H9 (cell line): ENCODE results near the gene CAMTA1. TPM values are rescaled to one million over a fixed set of nuclear protein-coding genes. Genes with fewer than 3 reads are reported as not detected.

Source experiments
- DNase-seq: peaks from one replicate; pipeline ENCODE4 v3.0.0-alpha.2; 2017
- H2AFZ ChIP-seq: one replicate; pipeline ENCODE4 v1.6.1; 2013; ENCODE audit warnings: mild to moderate bottlenecking, low read length, control low read depth, moderate library complexity
- H2AK5ac ChIP-seq: 2 replicates; pipeline ENCODE4 v1.6.1; 2013; ENCODE audit warnings: low read length, control low read depth, mixed read lengths; ENCODE audit not compliant: insufficient read length
- H2BK120ac ChIP-seq: one replicate; pipeline ENCODE4 v1.6.1; 2013; ENCODE audit warnings: low read depth, mild to moderate bottlenecking, low read length, control low read depth, inconsistent platforms; ENCODE audit not compliant: poor library complexity, severe bottlenecking
- H2BK12ac ChIP-seq: 2 replicates; pipeline ENCODE4 v1.6.1; 2013; ENCODE audit warnings: low read length, control low read depth, mixed read lengths, low read depth; ENCODE audit not compliant: insufficient read length
- H2BK15ac ChIP-seq: 2 replicates; pipeline ENCODE4 v1.6.1; 2013; ENCODE audit warnings: low read depth, low read length, control low read depth
- H2BK20ac ChIP-seq: one replicate; pipeline ENCODE4 v1.6.1; 2013; ENCODE audit warnings: low read depth, mild to moderate bottlenecking, low read length, control low read depth, inconsistent platforms; ENCODE audit not compliant: poor library complexity, severe bottlenecking
- H2BK5ac ChIP-seq: 2 replicates; pipeline ENCODE4 v1.6.1; 2013; ENCODE audit warnings: low read length, control low read depth, mixed read lengths; ENCODE audit not compliant: insufficient read length
- H3K14ac ChIP-seq: 2 replicates; pipeline ENCODE4 v1.6.1; 2013; ENCODE audit warnings: low read length, control low read depth; ENCODE audit not compliant: insufficient read depth
- H3K18ac ChIP-seq: 2 replicates; pipeline ENCODE4 v1.6.1; 2013; ENCODE audit warnings: low read depth, mild to moderate bottlenecking, mixed read lengths, low read length, control low read depth; ENCODE audit not compliant: insufficient read length
- H3K23ac ChIP-seq: 2 replicates; pipeline ENCODE4 v1.6.1; 2013; ENCODE audit warnings: low read length, control low read depth, mixed read lengths, low read depth; ENCODE audit not compliant: insufficient read length
- H3K23me2 ChIP-seq: 2 replicates; pipeline ENCODE4 v1.6.1; 2013; ENCODE audit warnings: low read depth, mild to moderate bottlenecking, mixed read lengths, low read length, control low read depth; ENCODE audit not compliant: insufficient read length, poor library complexity, severe bottlenecking
- H3K27ac ChIP-seq: 2 replicates; pipeline ENCODE4 v1.5.1; 2013; ENCODE audit warnings: low read length, control low read depth, mixed read lengths, low read depth; ENCODE audit not compliant: insufficient read length
- H3K27me3 ChIP-seq: 2 replicates; pipeline ENCODE4 v1.6.1; 2013; ENCODE audit warnings: low read length, control low read depth, inconsistent platforms; ENCODE audit not compliant: insufficient read depth
- H3K4ac ChIP-seq: 2 replicates; pipeline ENCODE4 v1.6.1; 2013; ENCODE audit warnings: low read depth, mild to moderate bottlenecking, control low read depth, inconsistent platforms, low read length, moderate library complexity
- H3K4me1 ChIP-seq: 2 replicates; pipeline ENCODE4 v1.6.1; 2013; ENCODE audit warnings: low read length, control low read depth, inconsistent platforms; ENCODE audit not compliant: insufficient read depth
- H3K4me2 ChIP-seq: 2 replicates; pipeline ENCODE4 v1.6.1; 2013; ENCODE audit warnings: low read length, control low read depth, mixed read lengths; ENCODE audit not compliant: insufficient read length, insufficient read depth
- H3K56ac ChIP-seq: 2 replicates; pipeline ENCODE4 v1.6.1; 2013; ENCODE audit warnings: low read depth, mild to moderate bottlenecking, mixed read lengths, low read length, control low read depth; ENCODE audit not compliant: insufficient read length
- H3K79me1 ChIP-seq: 2 replicates; pipeline ENCODE4 v1.6.1; 2013; ENCODE audit warnings: low read depth, mild to moderate bottlenecking, moderate library complexity, low read length, control low read depth, inconsistent platforms; ENCODE audit not compliant: insufficient read depth, poor library complexity, severe bottlenecking
- H3K79me2 ChIP-seq: 2 replicates; pipeline ENCODE4 v1.6.1; 2013; ENCODE audit warnings: low read length, control low read depth, inconsistent platforms; ENCODE audit not compliant: insufficient read depth
- H3K9ac ChIP-seq: 2 replicates; pipeline ENCODE4 v1.6.1; 2013; ENCODE audit warnings: low read length, control low read depth, mixed read lengths; ENCODE audit not compliant: insufficient read length; ENCODE audit errors: extremely low read depth
- H3K9me3 ChIP-seq: one replicate; pipeline ENCODE4 v1.6.1; 2013; ENCODE audit warnings: low read depth, low read length, inconsistent platforms; ENCODE audit not compliant: control insufficient read depth
- H3T11ph ChIP-seq: one replicate; pipeline ENCODE4 v1.6.1; 2013; ENCODE audit warnings: mild to moderate bottlenecking, low read length, control low read depth, inconsistent platforms
- H4K20me1 ChIP-seq: one replicate; pipeline ENCODE4 v1.6.1; 2013; ENCODE audit not compliant: control insufficient read depth, insufficient read length, insufficient read depth
- H4K5ac ChIP-seq: 2 replicates; pipeline ENCODE4 v1.6.1; 2013; ENCODE audit warnings: low read depth, mild to moderate bottlenecking, mixed read lengths, low read length, control low read depth; ENCODE audit not compliant: insufficient read length
- H4K8ac ChIP-seq: replicated peaks from 2 replicates; pipeline ENCODE4 v1.6.1; 2013; ENCODE audit warnings: low read length, control low read depth, mixed read lengths, low read depth; ENCODE audit not compliant: insufficient read length
- H4K91ac ChIP-seq: 2 replicates; pipeline ENCODE4 v1.6.1; 2013; ENCODE audit warnings: low read depth, mild to moderate bottlenecking, moderate library complexity, mixed read lengths, low read length, control low read depth; ENCODE audit not compliant: insufficient read length
- H3K27ac Mint-ChIP-seq, 3 experiments: 2 replicates in 2 of 3; 3 replicates in 1 of 3; pipeline ENCODE4 v1.8.0; 2020 to 2021; ENCODE audit warnings: mixed read lengths in 3 of 3, mild to moderate bottlenecking in 1 of 3, moderate library complexity in 1 of 3
- H3K27me3 Mint-ChIP-seq: 2 replicates; pipeline ENCODE4 v1.8.0; 2021; ENCODE audit warnings: low read depth, mild to moderate bottlenecking, moderate library complexity, mixed read lengths
- H3K36me3 Mint-ChIP-seq, 3 experiments: 2 replicates in 2 of 3; 3 replicates in 1 of 3; pipeline ENCODE4 v1.8.0; 2020 to 2021; ENCODE audit warnings: low read depth in 3 of 3, mixed read lengths in 3 of 3; ENCODE audit not compliant: insufficient read depth in 1 of 3
- H3K4me1 Mint-ChIP-seq, 2 experiments: 2 replicates each; pipeline ENCODE4 v1.8.0; 2020; ENCODE audit warnings: mixed read lengths in 2 of 2
- H3K4me3 Mint-ChIP-seq, 2 experiments: 2 replicates in 1 of 2; 3 replicates in 1 of 2; pipeline ENCODE4 v1.8.0; 2020 to 2021; ENCODE audit warnings: mild to moderate bottlenecking in 2 of 2, mixed read lengths in 2 of 2, moderate library complexity in 1 of 2
- H3K9me3 Mint-ChIP-seq, 2 experiments: 2 replicates in 1 of 2; 3 replicates in 1 of 2; pipeline ENCODE4 v1.8.0; 2020; ENCODE audit warnings: mild to moderate bottlenecking in 2 of 2, mixed read lengths in 2 of 2, moderate library complexity in 1 of 2
- WGBS: extraction: QIAGEN DNeasy Blood & Tissue Kit; methylation state at CpG from one replicate; pipeline ENCODE4 v1.1.7; 2013; ENCODE audit warnings: missing lambda C conversion rate, low lambda C conversion rate, mixed read lengths; ENCODE audit not compliant: insufficient read length; ENCODE audit errors: extremely low coverage; 5-methylcytosine and 5-hydroxymethylcytosine counted together
- total RNA-seq: library from RNA; stranded (reverse); gene quantifications from 2 replicates; pipeline ENCODE4 v1.2.1, GENCODE V29; 2021
- TF ChIP-seq, protein P1 (sequence below): fragments of 200-600 bp; sonication (generic); conservative IDR thresholded peaks from 3 replicates; pipeline ENCODE4 v1.8.0; 2021; ENCODE audit warnings: antibody characterized with exemption, mild to moderate bottlenecking

The CAMTA1 gene
- total RNA-seq, 1 experiment from 2014 or later = 115 TPM

DNA sequence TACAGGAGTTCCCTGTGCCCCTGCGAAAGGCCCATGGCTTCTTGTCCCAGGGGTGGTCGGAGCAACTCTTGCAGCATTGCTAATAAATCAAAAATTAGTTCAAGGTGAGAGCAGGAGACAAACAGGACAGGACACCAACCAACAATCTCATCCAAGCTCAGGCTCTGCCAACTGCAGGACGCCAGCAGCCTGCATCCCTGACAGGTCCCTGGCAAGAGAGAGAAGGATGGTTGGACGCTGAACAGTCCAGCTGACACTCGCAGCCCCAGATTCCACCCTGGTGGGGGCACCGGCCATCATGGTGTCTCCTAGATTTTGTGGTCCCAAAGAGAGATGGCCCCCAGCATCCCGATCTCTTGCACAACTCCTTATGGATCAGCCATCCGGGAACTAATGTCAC is 843.8 kb downstream of the CAMTA1 start:
- Histone ChIP-seq H3K4me1 (no peaks in the 10 kb centered on the region), H3K9me3 (no peaks in the 10 kb centered on the region), H4K5ac (no peak overlapping the region), H2BK120ac (no peak overlapping the region), H3K27ac (no peak overlapping the region), H3K9ac (no peak overlapping the region), H2BK20ac (no peak overlapping the region), H4K20me1 (no peaks in the 10 kb centered on the region), H4K8ac (no peak overlapping the region), H2BK5ac (no peak overlapping the region), H3K27me3 (no peaks in the 10 kb centered on the region), H4K91ac (no peak overlapping the region), H3K79me2 (no peaks in the 10 kb centered on the region), H3K56ac (no peak overlapping the region), H3K18ac (no peak overlapping the region), H3K4me2 (no peak overlapping the region), H3T11ph (no peak overlapping the region), H3K14ac (no peak overlapping the region; the same call in 1 of the 2 replicates), H3K4ac (no peak overlapping the region), H3K79me1 (no peaks in the 10 kb centered on the region), H2AFZ (no peak overlapping the region), H2BK15ac (no peak overlapping the region), H3K23ac (no peak overlapping the region), H2BK12ac (no peak overlapping the region), H2AK5ac (no peak overlapping the region), H3K23me2 (no peaks in the 10 kb centered on the region)
- H3K4me1 Mint-ChIP-seq = peaks cover 4 to 8% of the 10 kb centered on the region in 2 experiments
- no peak overlapping the region for H3K4me3 Mint-ChIP-seq
- no peaks in the 10 kb centered on the region for H3K36me3 Mint-ChIP-seq
- 0 out of 7 replicates have a peak overlapping the region, but pooled peaks of 1 of the 3 experiments have one; percentile 51 for H3K27ac Mint-ChIP-seq
- TF ChIP-seq, protein P1, sequence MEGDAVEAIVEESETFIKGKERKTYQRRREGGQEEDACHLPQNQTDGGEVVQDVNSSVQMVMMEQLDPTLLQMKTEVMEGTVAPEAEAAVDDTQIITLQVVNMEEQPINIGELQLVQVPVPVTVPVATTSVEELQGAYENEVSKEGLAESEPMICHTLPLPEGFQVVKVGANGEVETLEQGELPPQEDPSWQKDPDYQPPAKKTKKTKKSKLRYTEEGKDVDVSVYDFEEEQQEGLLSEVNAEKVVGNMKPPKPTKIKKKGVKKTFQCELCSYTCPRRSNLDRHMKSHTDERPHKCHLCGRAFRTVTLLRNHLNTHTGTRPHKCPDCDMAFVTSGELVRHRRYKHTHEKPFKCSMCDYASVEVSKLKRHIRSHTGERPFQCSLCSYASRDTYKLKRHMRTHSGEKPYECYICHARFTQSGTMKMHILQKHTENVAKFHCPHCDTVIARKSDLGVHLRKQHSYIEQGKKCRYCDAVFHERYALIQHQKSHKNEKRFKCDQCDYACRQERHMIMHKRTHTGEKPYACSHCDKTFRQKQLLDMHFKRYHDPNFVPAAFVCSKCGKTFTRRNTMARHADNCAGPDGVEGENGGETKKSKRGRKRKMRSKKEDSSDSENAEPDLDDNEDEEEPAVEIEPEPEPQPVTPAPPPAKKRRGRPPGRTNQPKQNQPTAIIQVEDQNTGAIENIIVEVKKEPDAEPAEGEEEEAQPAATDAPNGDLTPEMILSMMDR = no peak
- peaks cover 7% of the 10 kb centered on the region for H3K27me3 Mint-ChIP-seq
- no peaks in the 10 kb centered on the region; a peak in 1 of 5 replicates for H3K9me3 Mint-ChIP-seq
- no peak for DNase-seq
- WGBS = no CpG with 5 or more reads among the region's 8 CpGs
